GM12873 (cell line): Measurements from ENCODE around the gene PFDN1.

ENCODE experiments used
- CTCF ChIP-seq: IDR thresholded peaks from 2 replicates; pipeline ENCODE4 v1.5.1; 2012; ENCODE audit warnings: low read depth, mild to moderate bottlenecking, moderate library complexity, low read length, control low read depth; ENCODE audit not compliant: insufficient read depth; ENCODE audit errors: missing control alignments

The PFDN1 gene

DNA sequence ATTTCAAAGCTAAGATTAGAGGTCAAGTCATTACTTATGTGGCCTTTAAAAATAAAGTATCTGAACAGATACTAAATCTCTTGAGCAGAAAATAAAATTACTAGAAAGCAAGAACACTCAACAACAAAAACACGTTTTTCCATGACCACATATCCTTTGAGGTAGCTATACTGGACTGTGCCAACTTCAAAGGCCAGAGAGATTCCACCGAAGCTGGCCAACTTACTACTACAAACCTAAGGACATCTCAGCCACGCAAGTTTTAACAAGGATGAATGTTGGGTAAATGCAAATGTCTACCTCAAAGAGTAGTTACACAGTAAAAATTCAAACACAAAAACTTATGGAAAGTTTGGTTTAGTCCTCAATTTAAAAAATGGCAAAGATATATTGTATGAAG lies 18.9 kb downstream of the PFDN1 start:
- TF ChIP-seq CTCF = no peak

DNA sequence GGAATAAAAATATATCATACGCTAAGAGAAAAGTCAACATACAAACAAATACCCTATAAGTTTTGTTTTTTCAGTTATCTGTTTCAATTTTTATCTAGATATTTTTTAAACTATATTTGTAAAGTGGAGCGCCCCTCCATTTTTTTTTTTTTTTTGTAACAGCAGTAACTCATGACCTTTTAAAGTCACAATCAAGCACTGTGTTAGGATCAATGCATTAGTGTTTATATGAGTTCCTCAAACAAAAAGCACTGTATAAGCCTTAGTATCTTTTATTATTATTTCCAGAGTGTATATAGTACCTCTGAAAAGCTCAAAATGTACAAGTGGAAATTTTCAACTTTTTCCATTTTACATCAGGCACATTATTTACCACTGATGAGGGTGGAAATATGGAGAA lies 20.6 kb downstream of the PFDN1 start:
- no peak for TF ChIP-seq CTCF

DNA sequence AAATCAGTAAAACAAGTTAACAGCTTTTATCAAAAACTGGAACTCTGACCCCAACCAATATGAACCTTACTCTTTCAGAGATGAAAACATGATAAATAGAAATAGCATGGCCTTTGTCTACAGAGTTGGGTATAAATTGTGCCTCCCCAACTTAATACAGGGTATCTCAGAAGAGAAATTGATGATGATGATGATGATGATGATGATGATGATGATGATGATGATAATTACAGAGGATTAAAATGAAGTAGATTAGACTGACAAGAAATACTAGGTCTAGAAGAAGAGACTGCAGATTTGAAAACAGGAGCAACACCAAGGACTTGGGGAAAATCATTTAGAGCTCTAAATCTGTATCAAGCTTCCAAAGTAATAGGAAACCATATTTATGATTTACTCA lies 27.1 kb downstream of the PFDN1 start:
- TF ChIP-seq CTCF = no peak

GRCh38 chr5:140273401-140273877 lies 29.5 kb downstream of the PFDN1 start:
- TF ChIP-seq CTCF = no peak

- no peak for TF ChIP-seq CTCF
Measured at GRCh38 chr5:140270008-140270407, 32.9 kb downstream of the PFDN1 start.

- no peak for TF ChIP-seq CTCF
Measured at GRCh38 chr5:140267559-140268018, 35.3 kb downstream of the PFDN1 start.

GRCh38 chr5:140267201-140267540 lies 35.7 kb downstream of the PFDN1 start:
- TF ChIP-seq CTCF = no peak
